ENCODE data around the gene TMEM135. TPM values are rescaled to one million over a fixed set of nuclear protein-coding genes. Genes with fewer than 3 reads are reported as not detected.

TMEM135 gene
- total RNA-seq, 6 experiments from 2014 or later, result 12.2 to 27.9 (median 18.8) TPM

DNA sequence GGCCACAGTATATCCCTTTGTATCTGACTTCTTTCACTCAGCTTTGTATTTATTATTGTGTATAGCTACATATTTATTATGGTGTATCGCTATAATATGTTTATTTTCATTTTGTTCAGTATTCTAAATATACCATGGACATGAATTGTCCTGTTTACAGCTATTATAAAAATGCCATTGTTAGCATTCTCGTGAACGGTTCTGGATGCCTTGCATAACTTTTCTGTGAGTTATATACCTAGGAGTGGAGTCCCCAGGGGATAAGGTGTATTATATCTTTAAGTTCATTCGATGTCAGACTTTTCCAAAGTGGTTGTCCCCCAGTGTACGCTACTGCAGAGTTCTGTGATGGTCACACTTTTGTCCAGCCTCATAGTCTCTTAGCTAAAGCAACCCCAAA, 301.7 kb downstream of the TMEM135 start:
- H3K9me3 ChIP-seq, result peaks cover 0 to 5% (median 0%) of the 10 kb centered on the region in 4 donors
- no peaks in the 10 kb centered on the region for H3K4me1 ChIP-seq
- H3K27me3 ChIP-seq, result no peaks in the 10 kb centered on the region
- no peak overlapping the region for H3K4me3 ChIP-seq
- WGBS (ENCODE audit: insufficient coverage, low coverage, low lambda C conversion rate, missing lambda C conversion rate), result 96% methylated on average over 5 of the region's 5 CpGs
- no peak for TF ChIP-seq POLR2A (IDR thresholded peaks at IDR 0.05)
- TF ChIP-seq, protein P1, sequence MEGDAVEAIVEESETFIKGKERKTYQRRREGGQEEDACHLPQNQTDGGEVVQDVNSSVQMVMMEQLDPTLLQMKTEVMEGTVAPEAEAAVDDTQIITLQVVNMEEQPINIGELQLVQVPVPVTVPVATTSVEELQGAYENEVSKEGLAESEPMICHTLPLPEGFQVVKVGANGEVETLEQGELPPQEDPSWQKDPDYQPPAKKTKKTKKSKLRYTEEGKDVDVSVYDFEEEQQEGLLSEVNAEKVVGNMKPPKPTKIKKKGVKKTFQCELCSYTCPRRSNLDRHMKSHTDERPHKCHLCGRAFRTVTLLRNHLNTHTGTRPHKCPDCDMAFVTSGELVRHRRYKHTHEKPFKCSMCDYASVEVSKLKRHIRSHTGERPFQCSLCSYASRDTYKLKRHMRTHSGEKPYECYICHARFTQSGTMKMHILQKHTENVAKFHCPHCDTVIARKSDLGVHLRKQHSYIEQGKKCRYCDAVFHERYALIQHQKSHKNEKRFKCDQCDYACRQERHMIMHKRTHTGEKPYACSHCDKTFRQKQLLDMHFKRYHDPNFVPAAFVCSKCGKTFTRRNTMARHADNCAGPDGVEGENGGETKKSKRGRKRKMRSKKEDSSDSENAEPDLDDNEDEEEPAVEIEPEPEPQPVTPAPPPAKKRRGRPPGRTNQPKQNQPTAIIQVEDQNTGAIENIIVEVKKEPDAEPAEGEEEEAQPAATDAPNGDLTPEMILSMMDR (IDR thresholded peaks at IDR 0.05), result no peak
- intact Hi-C loops (cut with DNase I), result no loop called here
- ATAC-seq (no peak), DNase-seq (no peak)
- H3K27ac ChIP-seq, result no peak overlapping the region
- H3K36me3 ChIP-seq, result no peaks in the 10 kb centered on the region

DNA sequence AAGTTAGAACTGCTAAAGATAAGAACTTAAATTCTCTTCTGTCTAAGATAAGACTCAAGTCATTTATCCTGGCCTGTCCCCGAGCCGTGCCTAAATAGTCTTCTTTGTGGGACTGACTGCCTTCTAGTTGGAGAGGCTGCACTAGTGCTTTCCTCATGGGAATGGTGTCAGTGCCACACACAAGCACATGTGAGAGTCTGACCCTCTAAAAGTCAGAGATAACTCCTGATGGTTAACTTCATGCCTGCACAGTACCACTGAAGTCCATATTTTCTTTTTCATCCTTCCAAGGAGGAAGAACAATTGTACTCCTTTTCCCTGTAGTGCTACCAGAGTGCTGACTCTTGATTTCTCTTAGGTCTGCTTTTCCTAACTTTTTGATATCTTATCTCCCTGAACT, 309.7 kb downstream of the TMEM135 start:
- TF ChIP-seq, protein P1 (IDR thresholded peaks at IDR 0.05), result no peak
- TF ChIP-seq POLR2A (IDR thresholded peaks at IDR 0.05), result no peak

DNA sequence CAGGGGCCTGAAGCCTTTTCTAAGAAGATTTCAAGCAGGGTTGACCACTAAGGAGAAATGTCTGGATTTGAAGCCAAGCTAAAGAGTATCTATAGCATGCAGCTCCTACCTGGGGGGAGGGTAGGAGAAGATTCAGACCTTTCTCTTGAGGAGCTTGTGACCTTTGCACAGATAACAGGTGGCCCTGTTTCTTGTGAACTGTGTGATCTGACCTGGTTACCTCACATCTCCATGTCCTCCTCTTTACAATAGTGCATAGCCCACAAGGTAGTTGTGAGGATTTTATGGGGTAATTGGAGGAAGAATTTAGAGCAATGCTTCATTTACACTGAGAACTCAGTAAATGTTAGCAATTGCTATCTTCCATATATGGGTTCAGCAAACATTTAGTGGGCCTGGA, 310.1 kb downstream of the TMEM135 start:
- no peak for DNase-seq
- Histone ChIP-seq H3K36me3 (no peaks in the 10 kb centered on the region), H3K4me1 (no peaks in the 10 kb centered on the region), H3K27me3 (no peaks in the 10 kb centered on the region), H3K9me3 (no peaks in the 10 kb centered on the region), H3K27ac (no peak overlapping the region), H3K4me3 (no peak overlapping the region)
- TF ChIP-seq POLR2A (IDR thresholded peaks at IDR 0.05), result no peak
- TF ChIP-seq, protein P1 (IDR thresholded peaks at IDR 0.05), result no peak
- ATAC-seq, result no peak
- intact Hi-C loops (cut with DNase I), result no loop called here

More for the DNA sequence above, 309.7 kb downstream of the TMEM135 start:
- no peak overlapping the region for H3K4me3 ChIP-seq
- H3K27ac ChIP-seq, result no peak overlapping the region
- no peak for DNase-seq
- no peaks in the 10 kb centered on the region for H3K36me3 ChIP-seq
- no peaks in the 10 kb centered on the region for H3K4me1 ChIP-seq
- intact Hi-C loops (cut with DNase I), result no loop called here
- no peaks in the 10 kb centered on the region for H3K9me3 ChIP-seq
- ATAC-seq, result no peak
- 45% methylated on average over 2 of the region's 2 CpGs for WGBS (ENCODE audit: insufficient coverage, low coverage, low lambda C conversion rate, missing lambda C conversion rate)
- H3K27me3 ChIP-seq, result no peaks in the 10 kb centered on the region

DNA sequence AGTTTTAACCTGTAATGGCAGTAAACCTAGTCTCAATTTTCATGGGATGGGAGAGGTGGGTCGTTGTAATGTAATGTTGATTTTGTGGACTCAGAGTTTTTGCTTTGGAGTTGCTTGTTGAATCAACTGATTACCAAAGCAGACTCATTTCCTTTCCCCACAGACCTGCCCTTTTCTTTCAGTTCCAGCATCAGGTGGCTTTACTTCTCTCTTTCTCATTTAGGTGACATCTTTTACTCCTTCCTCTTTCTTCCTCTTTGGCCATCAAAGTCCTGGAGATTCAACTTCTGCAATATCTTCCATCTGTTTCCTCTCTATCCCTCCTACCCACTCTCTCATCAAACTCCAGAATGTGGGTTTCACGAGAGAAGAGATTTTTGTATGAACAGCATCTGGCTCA, 313.9 kb downstream of the TMEM135 start:
- Histone ChIP-seq H3K9me3 (no peaks in the 10 kb centered on the region), H3K4me1 (no peaks in the 10 kb centered on the region), H3K36me3 (no peaks in the 10 kb centered on the region), H3K27me3 (no peaks in the 10 kb centered on the region), H3K4me3 (no peak overlapping the region), H3K27ac (no peak overlapping the region)
- ATAC-seq (no peak), DNase-seq (no peak)
- TF ChIP-seq, protein P1 (IDR thresholded peaks at IDR 0.05), result no peak
- no peak for TF ChIP-seq POLR2A (IDR thresholded peaks at IDR 0.05)
- WGBS (ENCODE audit: insufficient coverage, low coverage, low lambda C conversion rate, missing lambda C conversion rate), result 31% methylated on average over 2 of the region's 2 CpGs
- intact Hi-C loops (cut with DNase I), result loop anchor here in 1 of 2 donors (5.0 kb wide), 1 partner anchor 71 kb away; no protein-coding TSS in a partner anchor

Data from right lobe of liver (tissue), 6 donors.